Stimulated activated CD4-positive, alpha-beta T cell treated with anti-CD3 and anti-CD28 coated beads, Interleukin-15, amount 100 ng/mL, for 1 hour (primary cell): Measurements from ENCODE around the gene HMOX1.

Source experiments
- DNase-seq, 2 donors: peaks; one replicate each; pipeline ENCODE4 v3.0.0-alpha.2; 2020; ENCODE audit warnings: low read depth in 1 of 2, low spot score in 1 of 2

HMOX1 gene

GRCh38 chr22:35403356-35403755 lies 22.5 kb downstream of the HMOX1 start:
- no peak for DNase-seq

GRCh38 chr22:35404176-35404575 lies 23.3 kb downstream of the HMOX1 start:
- no peak for DNase-seq

- no peak for DNase-seq
Measured at GRCh38 chr22:35406443-35406842, 25.5 kb downstream of the HMOX1 start.

- no peak for DNase-seq
Measured at GRCh38 chr22:35407362-35407761, 26.5 kb downstream of the HMOX1 start.

- no peak for DNase-seq
Measured at GRCh38 chr22:35409783-35410662, 29.1 kb downstream of the HMOX1 start.

- DNase-seq = no peak
Measured at GRCh38 chr22:35410663-35411034, 29.8 kb downstream of the HMOX1 start.

- no peak for DNase-seq
Measured at GRCh38 chr22:35411102-35411501, 30.2 kb downstream of the HMOX1 start.

- no peak for DNase-seq
Measured at GRCh38 chr22:35413624-35414023, 32.7 kb downstream of the HMOX1 start.

- no peak for DNase-seq
Measured at GRCh38 chr22:35417606-35418005, 36.7 kb downstream of the HMOX1 start.

- DNase-seq = no peak
Measured at GRCh38 chr22:35418088-35418487, 37.2 kb downstream of the HMOX1 start.

GRCh38 chr22:35418731-35419130 lies 37.8 kb downstream of the HMOX1 start:
- no peak for DNase-seq

GRCh38 chr22:35419756-35420155 lies 38.9 kb downstream of the HMOX1 start:
- no peak for DNase-seq

GRCh38 chr22:35421121-35421520 lies 40.2 kb downstream of the HMOX1 start:
- no peak for DNase-seq

GRCh38 chr22:35422145-35422544 lies 41.2 kb downstream of the HMOX1 start:
- DNase-seq = no peak

- no peak for DNase-seq
Measured at GRCh38 chr22:35422936-35423335, 42.0 kb downstream of the HMOX1 start.

- no peak for DNase-seq
Measured at GRCh38 chr22:35424081-35424480, 43.2 kb downstream of the HMOX1 start.

- no peak for DNase-seq
Measured at GRCh38 chr22:35424761-35425160, 43.9 kb downstream of the HMOX1 start.

GRCh38 chr22:35425546-35425945 lies 44.6 kb downstream of the HMOX1 start:
- no peak for DNase-seq

- DNase-seq = no peak
Measured at GRCh38 chr22:35425971-35426800, 45.3 kb downstream of the HMOX1 start.

- no peak for DNase-seq
Measured at GRCh38 chr22:35426801-35427140, 45.9 kb downstream of the HMOX1 start.

GRCh38 chr22:35430897-35431322 lies 50.0 kb downstream of the HMOX1 start:
- DNase-seq = peak; percentile 35 to 59

GRCh38 chr22:35431483-35432227 lies 50.8 kb downstream of the HMOX1 start:
- DNase-seq = no peak
